GM23338 (cell line): Measurements from ENCODE around the gene VAX1.

ENCODE experiments used
- CREB1 ChIP-seq: fragments of 250-450 bp; sonication (Bioruptor Pico); IDR thresholded peaks from 2 replicates; pipeline ENCODE4 v1.5.0; 2020; ENCODE audit warnings: low read depth, mild to moderate bottlenecking, moderate library complexity
- EZH2phosphoT487 ChIP-seq: fragments of 200-600 bp; sonication (generic); IDR thresholded peaks from one replicate; pipeline ENCODE4 v1.8.1; 2018; ENCODE audit warnings: antibody characterized with exemption; ENCODE audit not compliant: unreplicated experiment
- POLR2AphosphoS5 ChIP-seq: IDR thresholded peaks from 2 replicates; pipeline ENCODE4 v1.6.1; 2016; ENCODE audit warnings: antibody characterized with exemption, low read depth
- ZNF114 ChIP-seq: fragments of 250-450 bp; sonication (Bioruptor Pico); IDR thresholded peaks from 2 replicates; pipeline ENCODE4 v1.5.0; 2020; ENCODE audit warnings: mild to moderate bottlenecking, moderate library complexity
- TF ChIP-seq, protein P1 (sequence below), 2 experiments: fragments of 200-600 bp in 1 of 2; sonication (generic) in 1 of 2; conservative IDR thresholded peaks; 2 replicates each; pipeline versions ENCODE4 v1.5.1 to v1.6.1; 2016 to 2017; ENCODE audit warnings: antibody characterized with exemption in 2 of 2, low read depth in 2 of 2, mild to moderate bottlenecking in 2 of 2, moderate library complexity in 1 of 2
- TF ChIP-seq, protein P2 (sequence below): IDR thresholded peaks from one replicate; pipeline ENCODE4 v1.6.1; 2018; ENCODE audit warnings: antibody characterized with exemption; ENCODE audit not compliant: unreplicated experiment
- TF ChIP-seq, protein P3 (sequence below): IDR thresholded peaks from 2 replicates; pipeline ENCODE4 v1.6.1; 2016; ENCODE audit warnings: antibody characterized with exemption

DNA sequence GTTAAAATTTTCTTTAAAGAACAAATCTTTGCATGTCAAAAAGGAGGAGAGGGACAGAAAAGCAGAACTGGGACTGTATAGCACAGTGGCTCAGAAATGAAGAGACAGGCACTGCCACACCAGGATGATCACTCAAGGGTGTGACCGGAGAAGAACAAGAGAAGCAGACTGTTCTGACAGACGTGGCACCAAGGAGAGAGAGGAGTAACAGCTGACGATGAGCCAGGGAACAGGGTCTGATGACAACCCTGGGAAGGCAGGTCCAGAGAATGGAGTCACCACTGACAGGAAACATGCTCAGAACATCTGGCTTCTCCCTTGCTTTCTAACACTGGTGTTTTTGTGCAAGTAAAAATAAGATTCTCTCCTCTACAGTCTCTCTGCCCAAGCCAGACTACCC, 14.6 kb upstream of the VAX1 start:
- TF ChIP-seq CREB1 (CRISPR knock-in tag) (no peak), EZH2phosphoT487 (no peak), POLR2AphosphoS5 (no peak), ZNF114 (CRISPR knock-in tag) (no peak)
- TF ChIP-seq, protein P1, sequence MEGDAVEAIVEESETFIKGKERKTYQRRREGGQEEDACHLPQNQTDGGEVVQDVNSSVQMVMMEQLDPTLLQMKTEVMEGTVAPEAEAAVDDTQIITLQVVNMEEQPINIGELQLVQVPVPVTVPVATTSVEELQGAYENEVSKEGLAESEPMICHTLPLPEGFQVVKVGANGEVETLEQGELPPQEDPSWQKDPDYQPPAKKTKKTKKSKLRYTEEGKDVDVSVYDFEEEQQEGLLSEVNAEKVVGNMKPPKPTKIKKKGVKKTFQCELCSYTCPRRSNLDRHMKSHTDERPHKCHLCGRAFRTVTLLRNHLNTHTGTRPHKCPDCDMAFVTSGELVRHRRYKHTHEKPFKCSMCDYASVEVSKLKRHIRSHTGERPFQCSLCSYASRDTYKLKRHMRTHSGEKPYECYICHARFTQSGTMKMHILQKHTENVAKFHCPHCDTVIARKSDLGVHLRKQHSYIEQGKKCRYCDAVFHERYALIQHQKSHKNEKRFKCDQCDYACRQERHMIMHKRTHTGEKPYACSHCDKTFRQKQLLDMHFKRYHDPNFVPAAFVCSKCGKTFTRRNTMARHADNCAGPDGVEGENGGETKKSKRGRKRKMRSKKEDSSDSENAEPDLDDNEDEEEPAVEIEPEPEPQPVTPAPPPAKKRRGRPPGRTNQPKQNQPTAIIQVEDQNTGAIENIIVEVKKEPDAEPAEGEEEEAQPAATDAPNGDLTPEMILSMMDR (conservative IDR thresholded peaks at IDR 0.05; ENCODE audit: low read depth in 2 of 2), result no peak
- TF ChIP-seq, protein P2, sequence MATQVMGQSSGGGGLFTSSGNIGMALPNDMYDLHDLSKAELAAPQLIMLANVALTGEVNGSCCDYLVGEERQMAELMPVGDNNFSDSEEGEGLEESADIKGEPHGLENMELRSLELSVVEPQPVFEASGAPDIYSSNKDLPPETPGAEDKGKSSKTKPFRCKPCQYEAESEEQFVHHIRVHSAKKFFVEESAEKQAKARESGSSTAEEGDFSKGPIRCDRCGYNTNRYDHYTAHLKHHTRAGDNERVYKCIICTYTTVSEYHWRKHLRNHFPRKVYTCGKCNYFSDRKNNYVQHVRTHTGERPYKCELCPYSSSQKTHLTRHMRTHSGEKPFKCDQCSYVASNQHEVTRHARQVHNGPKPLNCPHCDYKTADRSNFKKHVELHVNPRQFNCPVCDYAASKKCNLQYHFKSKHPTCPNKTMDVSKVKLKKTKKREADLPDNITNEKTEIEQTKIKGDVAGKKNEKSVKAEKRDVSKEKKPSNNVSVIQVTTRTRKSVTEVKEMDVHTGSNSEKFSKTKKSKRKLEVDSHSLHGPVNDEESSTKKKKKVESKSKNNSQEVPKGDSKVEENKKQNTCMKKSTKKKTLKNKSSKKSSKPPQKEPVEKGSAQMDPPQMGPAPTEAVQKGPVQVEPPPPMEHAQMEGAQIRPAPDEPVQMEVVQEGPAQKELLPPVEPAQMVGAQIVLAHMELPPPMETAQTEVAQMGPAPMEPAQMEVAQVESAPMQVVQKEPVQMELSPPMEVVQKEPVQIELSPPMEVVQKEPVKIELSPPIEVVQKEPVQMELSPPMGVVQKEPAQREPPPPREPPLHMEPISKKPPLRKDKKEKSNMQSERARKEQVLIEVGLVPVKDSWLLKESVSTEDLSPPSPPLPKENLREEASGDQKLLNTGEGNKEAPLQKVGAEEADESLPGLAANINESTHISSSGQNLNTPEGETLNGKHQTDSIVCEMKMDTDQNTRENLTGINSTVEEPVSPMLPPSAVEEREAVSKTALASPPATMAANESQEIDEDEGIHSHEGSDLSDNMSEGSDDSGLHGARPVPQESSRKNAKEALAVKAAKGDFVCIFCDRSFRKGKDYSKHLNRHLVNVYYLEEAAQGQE, result no peak
- TF ChIP-seq, protein P3, sequence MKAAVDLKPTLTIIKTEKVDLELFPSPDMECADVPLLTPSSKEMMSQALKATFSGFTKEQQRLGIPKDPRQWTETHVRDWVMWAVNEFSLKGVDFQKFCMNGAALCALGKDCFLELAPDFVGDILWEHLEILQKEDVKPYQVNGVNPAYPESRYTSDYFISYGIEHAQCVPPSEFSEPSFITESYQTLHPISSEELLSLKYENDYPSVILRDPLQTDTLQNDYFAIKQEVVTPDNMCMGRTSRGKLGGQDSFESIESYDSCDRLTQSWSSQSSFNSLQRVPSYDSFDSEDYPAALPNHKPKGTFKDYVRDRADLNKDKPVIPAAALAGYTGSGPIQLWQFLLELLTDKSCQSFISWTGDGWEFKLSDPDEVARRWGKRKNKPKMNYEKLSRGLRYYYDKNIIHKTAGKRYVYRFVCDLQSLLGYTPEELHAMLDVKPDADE, result no peak
